GM18498 (cell line): ENCODE data around the gene RAB40C.

Experiments used
- ATAC-seq: cut with Tn5 transposase; IDR thresholded peaks from one replicate; pipeline ENCODE4 v1.9.1; 2021; ENCODE audit warnings: mild to moderate bottlenecking, moderate library complexity; ENCODE audit not compliant: unreplicated experiment

Gene RAB40C

GRCh38 chr16:572865-573650 is 16.8 kb upstream of the RAB40C start:
- ATAC-seq, result no peak

GRCh38 chr16:574021-574760 is 15.7 kb upstream of the RAB40C start:
- ATAC-seq, result no peak

DNA sequence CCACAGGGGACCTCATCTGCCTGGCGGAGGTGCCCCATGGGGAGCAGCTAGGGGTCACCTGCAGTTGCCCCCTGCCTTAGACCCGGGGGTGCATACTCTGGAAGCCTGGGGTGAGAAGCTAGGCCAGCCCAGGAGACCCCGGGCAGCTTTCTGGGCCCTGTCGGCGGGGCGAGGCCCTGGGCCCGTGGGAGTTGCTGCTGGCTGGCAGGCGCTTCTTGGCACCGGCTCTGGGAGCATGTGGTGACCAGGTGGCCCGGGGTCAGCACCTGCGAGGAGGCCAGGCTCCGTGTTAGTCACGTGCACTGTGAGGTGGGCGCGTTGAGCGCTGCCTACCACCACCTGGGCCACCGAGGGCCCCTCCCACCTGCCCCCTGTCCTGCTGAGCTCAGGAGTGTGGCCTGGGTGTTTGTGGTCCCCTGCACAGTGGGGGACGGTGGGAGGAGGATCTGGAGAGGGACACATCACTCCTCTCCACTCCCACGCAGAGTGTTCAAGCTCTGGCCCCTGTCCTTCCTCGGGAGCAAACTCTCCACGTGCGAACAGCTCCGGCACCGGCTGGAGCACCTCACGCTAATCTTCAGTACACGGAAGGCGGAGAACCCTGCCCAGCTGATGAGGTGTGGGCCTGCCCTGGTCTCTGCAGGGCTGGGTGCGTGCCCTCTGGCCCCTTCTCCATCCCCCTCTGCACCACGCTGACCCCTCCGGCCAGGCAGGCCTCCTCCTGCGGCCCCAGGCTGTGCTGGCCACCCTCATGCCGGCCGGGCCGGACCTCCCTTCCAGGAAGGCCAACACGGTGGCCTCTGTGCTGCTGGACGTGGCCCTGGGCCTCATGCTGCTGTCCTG is 14.3 kb upstream of the RAB40C start:
- ATAC-seq, result no peak

GRCh38 chr16:576197-576822 is 13.6 kb upstream of the RAB40C start:
- ATAC-seq, result no peak

DNA sequence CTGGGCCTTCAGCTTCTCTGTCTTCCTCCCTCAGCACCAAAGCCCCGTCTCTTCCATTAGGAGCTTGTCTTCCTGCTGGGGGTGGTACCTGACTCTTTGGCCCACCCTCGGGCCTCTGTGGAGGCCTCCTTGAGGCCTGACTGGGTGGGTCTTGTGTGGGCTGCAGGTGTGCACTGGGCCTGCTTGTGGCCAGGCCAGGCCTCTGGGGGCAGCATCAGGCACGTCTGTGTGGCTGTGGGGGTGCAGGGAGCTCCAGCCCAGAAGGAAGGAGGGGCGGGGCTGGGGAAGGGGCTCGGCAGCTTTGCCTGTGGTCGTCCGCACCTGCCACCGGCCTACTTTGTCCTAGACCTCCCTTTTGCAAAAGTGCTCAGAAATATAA is 13.1 kb upstream of the RAB40C start:
- ATAC-seq, result no peak

DNA sequence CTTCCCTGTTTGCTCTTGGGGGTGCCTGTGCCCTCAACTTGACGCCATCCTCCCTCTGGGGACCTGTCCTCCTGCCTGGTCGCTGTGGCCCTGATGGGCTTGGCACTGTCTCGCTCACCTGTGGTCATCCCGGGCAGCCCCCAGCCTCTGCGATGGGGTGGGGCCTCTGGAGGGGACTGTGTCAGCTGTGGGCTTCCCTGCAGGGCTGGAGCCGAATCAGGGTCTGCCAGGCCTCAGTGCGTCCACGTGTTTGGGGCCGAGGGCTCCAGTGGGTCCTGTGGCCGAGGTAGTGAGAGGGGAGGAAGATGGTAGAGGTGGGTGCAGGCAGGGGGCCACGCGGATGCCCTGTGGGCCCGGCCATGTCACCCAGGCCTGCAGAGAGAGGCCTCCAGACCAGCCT is 12.1 kb upstream of the RAB40C start:
- ATAC-seq, result no peak

DNA sequence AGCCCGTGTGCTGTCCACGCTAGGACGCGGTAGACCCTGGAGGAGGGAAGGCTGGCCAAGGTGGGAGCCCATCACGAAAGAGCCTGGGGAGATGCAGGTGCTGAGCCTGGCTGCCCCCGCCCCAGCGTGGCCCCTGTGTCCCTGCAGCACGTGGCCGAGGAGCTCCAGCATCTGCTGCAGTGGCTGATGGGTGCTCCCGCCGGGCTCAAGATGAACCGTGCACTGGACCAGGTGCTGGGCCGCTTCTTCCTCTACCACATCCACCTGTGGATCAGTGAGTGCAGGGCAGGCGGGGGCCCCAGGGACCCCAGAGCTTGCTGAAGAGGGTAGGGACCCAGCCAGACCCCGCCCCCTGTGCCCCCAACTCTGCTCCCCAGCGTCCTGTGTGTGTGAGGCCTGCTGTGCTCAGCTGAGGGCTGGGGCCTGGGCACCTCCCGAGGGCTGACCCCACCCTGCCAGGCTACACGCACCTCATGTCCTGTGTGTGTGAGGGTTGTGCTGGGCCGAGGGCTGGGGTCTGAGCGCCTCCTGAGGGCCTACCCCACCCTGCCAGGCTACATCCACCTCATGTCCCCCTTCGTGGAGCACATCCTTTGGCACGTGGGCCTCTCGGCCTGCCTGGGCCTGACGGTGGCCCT is 11.5 kb upstream of the RAB40C start:
- no peak for ATAC-seq

DNA sequence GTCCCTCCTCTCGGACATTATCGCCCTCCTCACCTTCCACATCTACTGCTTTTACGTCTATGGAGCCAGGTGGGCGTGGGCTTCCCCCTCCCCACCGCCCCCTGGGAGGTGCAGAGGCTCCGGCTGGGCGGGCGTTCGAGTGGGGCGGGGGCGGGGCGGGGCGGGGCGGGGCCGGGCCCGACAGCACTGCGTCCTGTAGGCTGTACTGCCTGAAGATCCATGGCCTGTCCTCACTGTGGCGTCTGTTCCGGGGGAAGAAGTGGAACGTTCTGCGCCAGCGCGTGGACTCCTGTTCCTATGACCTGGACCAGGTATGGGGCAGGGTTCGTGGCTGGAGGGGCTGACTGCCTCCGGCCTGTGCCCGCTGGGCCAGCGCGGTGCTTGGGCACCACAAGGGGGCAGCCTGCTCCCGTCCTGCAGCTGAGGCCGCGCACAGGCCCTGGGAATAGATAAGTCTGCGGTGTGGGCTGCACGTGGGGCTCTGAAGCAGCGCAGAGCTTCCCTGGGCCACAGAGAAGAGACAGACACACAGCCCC is 10.9 kb upstream of the RAB40C start:
- ATAC-seq, result no peak

GRCh38 chr16:580141-580945 is 9.5 kb upstream of the RAB40C start:
- no peak for ATAC-seq

DNA sequence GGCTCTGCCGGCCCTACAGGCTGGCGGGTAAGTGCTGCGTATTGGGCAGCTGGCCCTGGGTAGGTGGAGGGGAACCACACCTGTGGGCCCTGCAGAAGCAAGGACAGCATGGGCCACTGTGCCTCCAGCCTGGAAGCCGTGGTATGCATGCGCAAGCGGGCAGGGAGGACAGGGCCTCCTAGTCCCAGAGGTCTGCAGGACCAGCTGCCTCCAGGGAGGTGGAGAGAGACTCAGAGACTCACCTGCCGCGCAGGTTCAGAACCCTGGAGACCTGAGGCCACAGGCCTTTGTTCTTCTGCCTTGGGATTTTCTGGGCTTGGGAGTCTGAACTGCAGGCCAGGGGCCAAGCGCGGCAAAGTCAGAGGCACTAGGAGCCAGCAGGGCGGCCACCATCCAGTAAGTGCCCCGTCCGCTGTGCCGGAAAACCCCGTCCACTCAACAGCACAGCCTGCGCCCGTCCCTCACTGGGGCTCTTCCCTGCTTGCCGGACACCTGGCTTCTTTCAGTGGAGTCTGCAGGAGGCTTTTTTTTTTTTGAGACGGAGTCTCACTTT is 8.8 kb upstream of the RAB40C start:
- ATAC-seq, result no peak

DNA sequence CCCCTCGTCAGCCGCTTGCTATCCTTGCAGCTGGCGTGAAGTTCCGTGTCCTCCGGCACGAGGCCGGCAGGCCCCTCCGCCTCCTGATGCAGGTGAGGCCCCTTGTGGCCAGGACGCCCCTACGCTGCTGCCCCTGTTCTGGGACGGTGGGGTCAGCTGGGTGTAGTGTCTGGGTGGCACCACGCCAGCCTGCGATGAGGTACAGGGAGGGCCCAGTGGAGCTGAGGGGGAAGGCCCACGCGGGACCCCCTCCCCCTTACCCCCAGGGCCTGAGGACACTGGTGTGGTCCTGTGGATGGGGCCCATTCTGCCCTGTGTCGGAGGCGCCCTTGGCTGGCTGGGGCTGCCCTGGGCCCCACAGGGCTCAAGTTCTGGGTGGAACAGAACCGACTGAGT is 7.7 kb upstream of the RAB40C start:
- ATAC-seq, result no peak

DNA sequence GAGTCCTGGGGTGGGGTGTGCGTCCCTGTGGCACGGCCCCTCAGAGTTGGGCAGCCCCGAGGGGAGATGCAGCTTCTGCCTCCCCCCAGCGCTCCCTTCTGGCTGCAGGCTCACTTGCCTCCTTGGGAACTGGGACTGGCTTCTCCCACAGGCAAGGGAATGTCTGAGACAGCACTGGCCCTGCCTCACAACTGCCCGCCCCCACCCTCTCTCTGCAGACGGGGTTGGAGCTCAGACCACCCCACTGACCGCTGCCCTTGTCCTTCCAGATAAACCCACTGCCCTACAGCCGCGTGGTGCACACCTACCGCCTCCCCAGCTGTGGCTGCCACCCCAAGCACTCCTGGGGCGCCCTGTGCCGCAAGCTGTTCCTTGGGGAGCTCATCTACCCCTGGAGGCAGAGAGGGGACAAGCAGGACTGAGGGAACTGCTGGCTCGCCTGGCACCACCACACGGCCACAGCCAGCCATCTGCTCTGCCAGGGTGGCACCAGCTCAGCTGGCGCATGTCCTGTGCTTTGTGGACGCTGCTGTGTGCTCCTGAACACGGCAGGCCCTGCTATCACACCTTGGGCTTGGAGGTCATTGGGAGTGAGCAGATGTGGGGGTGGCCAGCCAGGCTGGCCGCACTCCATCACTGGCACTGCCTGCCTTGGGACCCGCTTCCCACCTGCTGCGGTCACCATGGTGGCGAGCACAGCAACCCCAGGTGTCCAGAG is 7.1 kb upstream of the RAB40C start:
- ATAC-seq, result no peak

DNA sequence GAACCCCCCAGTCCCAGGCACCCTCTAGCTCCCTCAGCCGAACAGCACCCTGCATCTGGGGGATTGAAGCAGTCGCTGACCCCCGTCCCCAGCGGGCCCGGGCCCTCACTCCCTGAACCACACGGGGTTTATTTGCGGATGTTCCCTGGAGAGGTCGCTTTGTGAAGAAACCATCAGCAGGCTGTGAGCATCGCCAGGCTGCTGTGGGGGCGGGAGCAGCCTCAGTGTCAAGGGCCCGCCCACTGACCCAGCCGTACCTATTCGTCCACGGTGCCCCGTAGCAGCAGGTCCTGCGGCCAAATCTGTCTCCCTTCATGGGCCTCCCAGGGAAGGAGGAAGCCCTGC is 6.4 kb upstream of the RAB40C start:
- ATAC-seq, result no peak

GRCh38 chr16:583815-584591 is 5.9 kb upstream of the RAB40C start:
- no peak for ATAC-seq

GRCh38 chr16:585351-585750 is 4.5 kb upstream of the RAB40C start:
- ATAC-seq, result no peak

GRCh38 chr16:586047-586644 is 3.7 kb upstream of the RAB40C start:
- no peak for ATAC-seq
